Stimulated activated CD4-positive, alpha-beta T cell treated with anti-CD3 and anti-CD28 coated beads, TNF-alpha, amount 100 ng/mL, for 1 hour (primary cell): ENCODE data around the gene KCNQ1.

Experiments
- DNase-seq, 3 donors: peaks; one replicate each; pipeline ENCODE4 v3.0.0-alpha.2; 2020; ENCODE audit warnings: low read depth in 3 of 3, low spot score in 1 of 3

Gene KCNQ1

DNA sequence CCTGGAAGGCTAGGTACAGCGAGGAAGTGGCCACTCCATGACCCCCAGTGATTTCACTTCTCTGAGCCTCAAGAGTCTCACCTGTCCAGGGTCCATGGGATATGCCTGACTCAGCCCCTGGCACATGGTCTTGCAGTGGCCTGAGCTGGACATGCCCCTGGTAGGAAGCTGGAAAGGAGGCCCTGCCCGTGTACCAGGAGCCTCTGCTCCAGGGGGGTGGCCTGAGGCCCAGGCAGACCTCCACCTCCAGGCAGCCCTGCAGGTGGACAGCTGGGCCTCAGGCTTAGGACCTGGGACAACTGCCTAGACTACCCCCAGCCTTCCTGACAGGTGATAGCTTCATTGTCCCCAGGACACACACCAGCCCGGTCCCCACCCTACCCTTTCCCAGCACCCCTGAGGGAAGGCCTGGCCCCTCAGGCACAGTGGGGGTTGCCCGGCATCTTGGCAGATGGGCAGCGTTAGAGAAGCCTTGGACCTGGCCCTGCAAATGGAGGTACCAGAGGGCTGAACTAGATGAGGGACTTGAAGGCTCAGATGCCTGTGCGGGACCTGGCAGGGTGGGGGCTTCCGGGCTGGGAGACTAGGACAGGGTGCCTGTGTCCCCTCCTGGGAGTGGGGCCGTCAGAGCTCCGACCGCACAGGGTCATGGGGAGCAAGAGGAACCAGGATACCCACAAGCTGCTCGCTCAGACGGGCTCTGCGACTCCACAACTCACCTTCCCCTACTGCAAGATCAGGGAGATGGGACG, 387.1 kb downstream of the KCNQ1 start:
- DNase-seq: no peak

DNA sequence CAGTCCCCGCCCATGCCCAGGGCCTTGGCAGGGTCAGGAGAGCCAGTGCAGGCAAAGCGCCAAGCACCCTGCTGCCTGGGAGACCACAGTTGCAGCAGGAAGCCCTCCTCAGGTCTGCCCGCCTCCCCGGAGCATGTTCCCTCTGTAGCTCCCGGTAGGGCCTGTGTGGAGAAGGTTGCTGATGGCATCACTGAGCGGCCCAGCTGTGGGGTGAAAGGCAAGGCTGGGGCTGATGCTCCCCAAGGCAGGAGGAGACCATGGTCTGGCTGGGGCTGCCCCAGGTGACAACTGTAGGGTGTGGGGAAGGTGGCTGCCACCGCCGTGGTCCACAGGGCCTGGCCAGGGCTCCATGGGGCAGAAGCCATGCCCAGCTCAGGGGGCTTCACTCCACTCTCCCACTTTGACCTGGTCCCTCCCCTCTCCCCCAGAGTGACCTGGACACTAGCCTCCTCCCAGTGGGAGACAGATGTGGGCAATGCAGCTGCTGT, 387.8 kb downstream of the KCNQ1 start:
- DNase-seq: no peak

DNA sequence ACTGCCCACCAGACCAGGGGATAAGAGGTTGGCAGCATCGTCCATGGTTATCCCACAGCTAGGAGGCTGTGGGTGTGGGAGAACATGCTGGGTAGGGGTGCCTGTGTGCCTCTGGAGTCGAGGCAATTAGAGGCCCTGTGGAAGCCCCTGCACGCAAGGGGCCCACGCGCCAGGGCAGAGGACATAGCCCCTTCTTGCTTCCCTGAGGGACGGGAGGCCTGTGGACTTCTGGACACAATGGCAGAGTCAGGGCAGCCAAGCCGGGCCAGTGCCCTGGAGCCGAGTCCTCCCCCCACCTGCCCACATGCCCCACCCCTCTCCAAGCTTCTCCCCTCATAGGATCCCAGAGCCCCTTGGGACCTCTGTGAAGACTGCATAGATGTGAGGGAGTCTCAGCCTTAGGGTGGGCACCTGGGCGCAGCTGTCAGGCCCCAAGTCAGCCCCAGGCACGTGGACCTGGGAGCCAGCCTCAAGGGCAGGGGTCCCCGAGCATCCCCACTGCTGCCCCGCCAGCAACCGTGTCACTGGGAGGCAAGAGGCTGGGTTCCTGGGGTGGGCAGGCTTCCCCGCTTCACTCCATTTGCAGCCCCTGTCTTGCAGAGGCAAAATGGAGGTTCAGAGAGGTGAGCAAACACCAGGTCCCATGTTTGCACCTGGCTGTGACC, 388.4 kb downstream of the KCNQ1 start:
- DNase-seq: no peak

DNA sequence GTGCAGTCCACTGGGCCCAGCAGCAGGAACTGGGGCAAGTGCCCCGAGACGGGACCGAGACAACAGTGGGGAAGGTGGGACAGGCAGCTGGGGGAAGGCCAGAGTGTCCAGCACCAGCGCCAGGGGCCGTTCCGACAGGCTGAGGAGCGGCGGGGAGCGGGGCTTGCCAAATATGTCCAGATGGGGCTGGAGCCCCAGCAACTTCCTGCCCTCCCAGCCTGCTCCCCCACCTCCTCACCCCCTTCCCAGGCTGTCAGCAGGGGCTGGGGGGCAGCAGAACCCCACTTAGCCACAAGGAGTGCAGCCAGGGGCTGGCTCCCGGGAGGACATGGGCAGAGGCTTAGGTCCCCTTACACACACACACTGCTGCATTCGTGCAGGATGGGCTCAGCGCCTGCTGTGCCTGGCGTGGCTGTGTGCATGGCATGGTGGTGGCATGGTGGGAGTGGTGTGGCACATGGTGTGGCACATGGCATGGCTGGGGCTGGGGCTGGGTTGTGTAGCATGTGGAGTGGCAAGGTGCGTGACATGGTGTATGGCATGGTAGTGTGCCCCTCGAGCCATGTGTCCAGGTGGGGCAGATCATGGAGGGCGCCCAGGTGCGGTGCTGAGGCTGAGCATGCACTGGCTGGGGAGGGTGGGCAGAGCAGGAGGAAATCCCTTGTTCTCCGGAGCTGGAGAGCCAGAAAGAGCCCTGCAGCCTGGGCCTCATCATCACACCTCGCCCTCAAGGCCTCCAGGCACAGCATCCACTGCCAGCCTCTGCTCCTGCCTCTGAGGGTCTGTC, 389.1 kb downstream of the KCNQ1 start:
- no peak for DNase-seq

DNA sequence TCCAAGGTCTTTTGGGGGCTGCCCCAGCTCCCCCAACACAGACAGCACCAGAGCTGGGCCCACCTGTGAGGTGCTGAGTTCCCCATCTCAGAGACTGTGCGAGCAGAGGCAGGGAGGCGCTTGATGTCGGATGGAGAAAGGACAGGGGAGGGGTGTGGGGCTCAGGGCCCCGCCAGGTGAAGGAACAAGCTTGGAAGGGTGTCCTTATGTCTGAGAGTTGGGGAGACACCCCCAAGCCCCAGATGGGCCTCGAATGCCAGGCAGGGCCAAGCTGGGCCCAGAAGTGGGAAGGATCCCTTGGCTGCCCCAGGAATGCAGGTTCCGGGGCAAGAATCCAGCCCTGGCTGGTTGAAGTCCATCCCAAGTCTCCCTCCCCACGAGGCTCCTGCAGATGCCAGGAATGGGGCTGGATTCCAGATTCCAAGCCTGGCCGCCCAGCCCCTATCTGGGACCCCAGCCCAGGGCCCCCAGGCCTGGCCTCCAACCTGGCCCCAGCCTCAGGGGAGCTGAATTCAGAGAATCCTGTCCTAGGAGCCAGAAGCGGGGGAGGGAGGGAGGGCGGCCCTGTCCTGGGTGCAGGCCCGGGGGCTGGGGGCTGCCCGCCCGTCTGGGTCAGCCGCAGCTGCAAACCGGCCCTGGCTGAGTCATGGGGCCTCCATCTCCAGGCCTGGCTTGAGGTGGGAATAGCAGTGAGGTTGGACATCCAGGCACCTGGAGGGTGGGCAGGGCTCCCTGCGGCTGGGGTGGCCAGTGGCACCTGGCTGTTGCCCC, 389.9 kb downstream of the KCNQ1 start:
- no peak for DNase-seq

DNA sequence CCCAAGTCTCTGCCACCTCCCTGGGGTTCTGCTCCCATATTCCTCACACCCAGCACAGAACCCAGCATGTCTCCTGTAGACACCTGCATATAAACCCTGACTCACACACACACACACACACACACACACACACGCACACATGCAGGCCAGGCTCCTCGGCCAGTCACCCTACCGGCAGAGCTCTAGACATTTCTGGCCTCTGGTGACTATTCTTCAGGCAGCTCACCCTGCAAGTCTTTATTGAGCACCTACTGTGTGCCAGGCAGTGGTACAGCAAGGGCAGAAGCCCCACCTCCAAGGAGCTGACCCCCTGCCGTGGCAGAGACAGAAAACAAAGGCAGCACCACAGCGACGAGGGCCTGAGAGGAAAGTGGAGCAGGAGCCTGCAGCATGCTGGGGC, 390.5 kb downstream of the KCNQ1 start:
- no peak for DNase-seq

DNA sequence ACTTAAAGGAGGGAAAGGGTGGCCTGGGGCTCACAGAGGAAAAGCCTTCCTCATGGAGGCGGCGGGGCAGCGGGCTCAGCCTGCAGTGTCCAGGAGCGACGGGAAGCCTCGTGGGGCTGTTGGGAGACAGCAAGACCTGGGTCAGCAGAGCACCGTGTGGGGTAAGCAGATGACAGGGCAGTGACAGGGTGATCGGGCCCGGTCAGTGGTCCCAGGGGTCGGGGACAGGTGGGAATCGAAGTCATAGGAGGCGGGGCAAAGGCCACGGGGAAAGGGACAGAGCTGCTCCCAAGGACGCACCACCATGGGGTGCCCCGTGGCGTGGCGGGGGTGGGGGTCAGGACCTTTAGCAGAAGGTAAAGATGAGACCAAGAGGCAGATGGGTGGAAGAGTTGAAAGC, 390.9 kb downstream of the KCNQ1 start:
- DNase-seq: no peak

DNA sequence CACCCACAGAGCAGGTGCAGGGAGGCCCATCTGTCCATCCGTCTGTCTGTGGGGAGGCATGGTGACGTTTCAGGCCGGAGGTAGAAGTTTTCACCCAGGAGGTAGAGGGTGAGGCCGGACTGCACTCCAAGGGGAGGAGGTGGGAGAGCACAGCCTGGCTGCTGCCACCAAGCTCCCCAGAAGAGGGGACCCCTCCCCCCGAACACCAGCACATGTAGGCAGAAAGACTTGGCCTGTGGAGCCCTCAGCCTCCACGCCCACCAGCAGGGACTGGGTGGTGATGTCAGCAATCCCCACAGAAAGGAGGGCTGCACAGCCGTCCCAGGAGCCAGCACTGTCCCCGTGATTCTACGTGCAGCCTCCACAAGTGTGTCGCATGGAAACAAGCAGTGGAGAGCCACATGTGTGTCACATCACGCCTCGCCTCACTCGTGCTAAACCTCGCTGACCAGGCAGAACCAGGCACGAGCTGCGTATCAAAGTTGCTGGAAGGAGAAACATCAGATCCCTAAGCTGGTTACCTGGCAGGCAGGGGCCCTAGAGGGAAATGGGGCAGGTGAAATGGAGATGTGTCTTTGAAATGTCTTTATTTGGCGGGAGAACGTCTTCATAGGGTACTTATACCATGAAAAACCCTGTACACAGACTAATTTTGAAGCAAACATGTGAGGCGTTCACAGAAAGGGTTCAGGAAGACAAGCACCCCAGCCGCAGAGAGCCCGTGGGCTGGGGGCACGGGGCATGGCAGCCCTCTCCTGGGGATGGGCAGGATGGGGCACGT, 391.7 kb downstream of the KCNQ1 start:
- DNase-seq: no peak

DNA sequence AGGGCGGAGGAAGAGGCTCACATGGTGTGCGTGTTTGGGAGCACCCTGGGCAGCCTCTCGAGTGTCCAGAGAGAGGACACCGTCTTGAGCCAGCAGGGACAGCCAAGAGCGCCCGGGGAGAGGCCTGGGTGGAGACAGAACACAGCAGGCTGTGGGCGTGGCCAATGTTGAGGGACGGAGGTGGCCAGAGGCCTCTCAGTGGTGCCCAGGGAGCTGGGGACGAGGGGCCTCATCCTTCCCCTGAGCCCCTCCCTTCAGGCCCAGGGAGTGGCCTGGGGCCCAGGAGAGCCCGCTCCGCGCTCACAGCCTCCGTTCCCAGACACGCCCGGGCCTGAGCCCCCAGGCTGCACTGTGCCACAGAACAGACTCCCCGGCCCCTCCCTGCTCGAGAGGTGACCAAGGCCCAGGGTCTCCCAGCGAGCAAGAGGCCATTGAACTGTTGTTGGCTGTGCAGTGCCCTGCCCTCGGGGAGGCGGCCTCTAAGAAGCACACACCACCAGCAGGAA, 392.3 kb downstream of the KCNQ1 start:
- DNase-seq: no peak

DNA sequence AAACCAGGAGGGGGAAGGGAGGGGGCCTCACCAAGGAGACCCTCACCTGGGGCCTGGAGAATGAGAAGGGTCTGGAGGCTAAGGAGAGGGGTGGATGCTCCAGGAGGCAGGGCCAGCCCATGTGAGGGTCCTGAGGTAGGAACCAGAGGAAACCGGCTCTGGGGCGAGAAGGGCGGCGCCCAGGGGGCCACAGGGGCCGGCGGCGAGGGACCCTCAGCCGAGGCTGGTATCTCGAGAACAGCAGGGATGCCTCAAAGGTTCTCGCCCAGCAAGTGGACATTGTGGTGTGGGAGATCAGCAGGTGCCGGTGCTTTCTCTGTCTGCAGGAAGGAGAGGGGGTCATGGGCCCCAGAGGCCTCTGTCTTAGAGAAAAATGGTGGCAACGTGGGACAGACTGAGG, 392.8 kb downstream of the KCNQ1 start:
- no peak for DNase-seq

DNA sequence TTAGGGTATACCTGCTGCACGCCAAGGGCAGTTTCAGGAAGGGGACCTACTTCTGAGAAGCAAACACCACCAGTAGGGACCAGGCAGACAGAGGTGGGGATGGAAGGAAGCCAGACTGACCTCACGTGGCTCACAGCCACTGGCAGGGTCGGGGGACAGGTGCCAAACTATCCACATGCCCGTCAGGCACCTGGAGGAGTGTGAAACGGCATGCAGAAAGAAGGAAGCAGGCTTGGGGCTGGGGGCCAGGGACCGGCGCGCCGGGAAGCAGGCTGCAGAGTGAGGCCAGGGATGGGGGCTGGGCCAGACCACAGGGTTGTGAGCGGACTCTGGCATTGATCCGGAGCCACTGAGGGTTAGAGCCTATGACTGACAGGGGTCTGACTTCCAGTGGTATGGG, 393.3 kb downstream of the KCNQ1 start:
- DNase-seq: no peak

DNA sequence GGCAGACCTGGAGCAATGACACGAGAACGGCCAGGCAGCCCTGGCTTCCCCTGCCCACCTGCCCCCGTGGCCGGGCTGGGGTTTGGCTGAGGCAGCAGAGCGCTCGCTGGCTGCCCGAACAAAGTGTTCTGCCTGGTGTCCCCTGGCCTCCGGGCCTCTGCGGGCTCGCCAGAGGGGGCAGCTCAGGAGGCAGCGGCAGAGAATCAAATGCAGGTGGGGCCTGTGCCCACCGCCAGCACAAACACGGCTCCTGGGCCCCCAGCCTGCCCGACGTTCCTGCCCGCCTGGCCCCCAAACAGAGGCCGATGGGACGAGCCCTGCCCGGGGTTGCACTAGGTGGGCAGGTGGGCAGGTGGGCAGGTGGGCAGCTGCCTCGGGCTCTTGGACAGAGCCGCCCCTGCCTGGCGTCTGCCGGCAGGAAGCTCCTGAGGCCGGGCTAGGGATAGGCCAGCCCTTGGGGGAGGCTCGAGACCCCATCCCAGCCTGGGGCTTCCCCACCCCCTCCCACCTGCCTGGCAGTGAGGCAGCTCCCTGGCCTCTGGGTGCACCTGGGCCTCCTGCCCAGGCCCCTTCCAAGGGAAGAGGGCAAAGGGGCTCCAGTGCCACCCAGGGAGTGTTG, 394.0 kb downstream of the KCNQ1 start:
- DNase-seq: no peak

DNA sequence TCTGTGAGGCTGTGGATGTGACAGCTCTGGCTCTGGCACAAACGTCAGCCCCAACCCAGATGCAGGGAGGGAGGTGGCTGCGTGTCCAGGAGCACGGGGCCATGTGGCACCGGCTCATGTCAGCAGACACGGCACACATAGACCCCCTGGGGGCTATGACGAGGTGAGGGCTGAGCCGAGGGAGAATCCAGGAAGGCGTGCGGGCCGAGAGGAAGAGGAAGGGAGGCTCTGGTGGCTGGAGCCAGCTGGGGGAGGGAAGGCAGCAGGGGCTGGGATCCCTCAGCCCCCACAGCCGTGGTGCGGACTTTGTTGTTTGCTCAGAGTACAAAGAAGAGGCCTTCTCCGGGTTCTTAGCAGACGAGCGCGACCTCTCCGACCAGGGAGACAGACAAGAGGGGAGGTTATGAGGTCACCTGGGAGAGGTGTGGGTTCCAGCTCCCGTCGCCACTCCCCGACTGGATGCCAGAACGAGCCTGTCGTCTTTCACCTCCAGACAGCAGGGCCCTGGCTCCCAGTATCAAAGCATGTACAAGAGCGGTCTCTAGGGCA, 394.7 kb downstream of the KCNQ1 start:
- DNase-seq: no peak

DNA sequence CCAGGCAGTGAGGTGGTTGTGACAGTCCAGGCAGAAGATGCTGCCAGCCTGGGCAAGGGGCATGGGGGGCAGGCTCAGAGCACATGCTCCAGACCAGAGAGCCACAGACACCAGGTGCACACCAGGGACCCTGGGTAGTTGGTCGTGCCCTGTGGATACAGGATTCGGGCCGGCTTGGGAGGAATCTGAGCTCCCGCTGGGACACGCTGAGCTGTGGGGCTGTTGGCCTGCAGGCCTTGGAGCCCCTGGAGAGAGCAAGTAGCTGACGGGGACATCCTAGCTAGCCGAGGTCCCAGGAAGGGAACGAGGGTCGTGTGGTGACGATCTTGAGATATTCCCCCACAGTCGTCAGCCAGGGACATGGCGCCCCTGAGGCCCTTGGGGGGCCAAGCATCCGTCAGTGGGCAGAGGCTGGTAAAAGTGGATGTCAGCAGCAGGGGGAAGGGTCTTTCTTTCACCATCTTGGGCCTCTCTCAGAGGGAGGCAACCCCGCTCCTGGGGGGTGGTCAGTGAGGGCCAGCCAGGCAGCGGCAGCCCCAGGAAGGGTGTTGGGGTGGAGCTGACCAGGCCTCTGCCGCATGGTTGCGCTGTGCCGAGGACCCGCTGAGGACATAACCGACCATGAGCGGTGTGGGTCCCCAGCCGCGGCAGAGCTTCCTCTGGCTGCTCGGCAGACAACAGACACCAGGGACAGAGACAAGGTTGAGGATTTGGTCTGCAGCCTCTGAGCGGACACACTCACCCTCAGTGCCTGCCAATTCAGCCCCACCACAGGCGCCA, 396.8 kb downstream of the KCNQ1 start:
- no peak for DNase-seq

DNA sequence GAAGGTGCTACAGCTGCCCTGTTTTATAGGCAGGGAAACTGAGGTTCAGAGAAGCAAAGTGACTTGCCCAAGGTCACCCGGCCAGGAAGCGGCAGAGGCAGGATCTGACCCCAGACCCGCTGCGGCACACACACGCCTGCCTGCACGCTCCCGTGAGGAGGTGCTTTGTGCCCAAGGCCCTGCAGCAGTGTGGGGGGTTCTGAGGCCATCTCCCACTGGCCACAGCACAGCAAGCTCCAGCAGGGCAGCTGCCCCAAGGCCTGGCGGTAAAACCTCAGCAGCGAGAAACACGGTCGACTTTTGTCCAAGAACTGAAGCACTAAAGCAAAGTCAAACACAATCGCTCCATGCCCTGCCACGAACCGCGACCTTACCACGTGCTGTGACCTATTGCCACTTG, 398.1 kb downstream of the KCNQ1 start:
- no peak for DNase-seq

DNA sequence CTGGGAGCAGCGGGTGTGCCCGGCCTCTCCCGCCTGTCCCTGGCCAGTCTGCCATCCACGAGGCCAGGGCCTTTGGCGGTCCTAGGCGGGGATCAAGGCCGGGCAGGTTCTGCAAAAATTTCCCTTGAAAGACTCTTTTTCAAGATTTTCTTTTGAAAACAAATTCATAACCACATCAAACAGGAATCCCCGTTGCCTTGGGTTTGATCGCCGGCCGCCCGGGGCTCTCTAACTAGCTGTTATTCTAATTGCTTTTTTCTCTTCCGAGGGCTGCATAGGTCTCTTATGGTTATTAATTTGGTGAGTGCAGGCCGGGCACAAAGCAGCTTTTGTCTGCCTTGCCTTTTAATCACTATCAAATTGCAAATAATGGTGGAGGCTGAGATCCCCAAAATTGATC, 398.7 kb downstream of the KCNQ1 start:
- no peak for DNase-seq

DNA sequence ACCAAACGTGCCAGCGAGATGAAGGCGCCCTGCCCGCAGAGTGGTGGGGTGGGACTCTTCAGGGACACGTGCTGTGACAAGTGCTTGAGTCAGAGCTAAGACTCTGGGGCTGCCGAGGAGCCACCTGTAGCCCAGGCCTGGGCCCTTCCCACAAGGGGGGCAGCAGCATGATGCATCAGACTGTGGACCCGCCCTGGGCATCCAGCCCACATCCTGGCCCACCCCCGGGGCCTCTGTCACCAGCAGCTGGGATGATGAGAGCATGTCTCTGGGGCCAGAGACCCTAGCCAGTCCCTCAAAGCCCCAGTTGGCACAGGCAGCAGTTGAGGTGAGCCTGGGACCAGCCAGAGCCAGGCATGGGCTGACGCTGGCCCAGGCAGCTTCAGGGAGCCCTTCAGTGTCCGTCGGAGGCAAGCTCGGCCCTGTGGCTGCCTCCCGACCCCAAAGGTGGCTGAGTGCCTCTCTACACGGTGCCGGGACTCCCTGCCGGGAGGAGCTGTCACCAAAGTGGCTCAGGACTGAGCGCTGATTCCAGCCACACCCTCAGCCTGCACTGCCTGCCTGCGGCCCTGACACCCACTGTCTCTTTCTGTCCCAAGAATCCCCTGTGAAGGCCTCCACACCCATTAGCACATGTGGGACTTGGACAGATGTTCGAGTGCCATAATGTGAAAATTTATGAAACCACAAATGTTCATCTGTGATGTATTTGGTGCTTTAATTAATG, 399.5 kb downstream of the KCNQ1 start:
- no peak for DNase-seq

DNA sequence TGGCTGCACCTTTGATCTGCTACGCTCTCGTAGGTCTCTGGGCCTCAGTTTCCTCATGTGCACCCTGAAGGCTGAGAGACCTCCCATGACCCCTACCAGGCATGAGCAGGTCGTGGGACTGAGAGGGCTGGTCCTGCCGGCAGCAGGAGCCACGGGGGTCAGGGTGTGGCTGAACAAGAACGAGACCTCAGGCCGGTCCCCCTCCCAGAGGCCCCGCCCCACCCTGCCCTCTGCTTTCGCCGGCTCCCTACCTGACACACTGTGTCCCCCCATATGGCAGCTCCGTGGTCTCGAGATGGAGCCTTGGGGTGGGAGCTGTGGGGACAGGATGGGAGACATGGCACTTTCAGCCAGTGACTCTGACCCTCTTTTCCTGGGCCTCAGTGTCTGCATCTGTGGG, 400.2 kb downstream of the KCNQ1 start:
- no peak for DNase-seq
